B cell (primary cell): ENCODE results near the gene PRKN.

ENCODE experiments used
- CTCF ChIP-seq: fragments of 200-600 bp; IDR thresholded peaks from one replicate; pipeline ENCODE4 v1.8.0; 2022; ENCODE audit warnings: antibody characterized with exemption, mild to moderate bottlenecking
- EZH2 ChIP-seq: IDR thresholded peaks from 2 replicates; pipeline ENCODE4 v1.6.1; 2012; ENCODE audit warnings: borderline replicate concordance, low read depth, mild to moderate bottlenecking, moderate library complexity, low read length; ENCODE audit not compliant: insufficient read depth, poor library complexity, severe bottlenecking

GRCh38 chr6:161963181-161963580 lies 764.4 kb downstream of the PRKN start:
- TF ChIP-seq CTCF (no peak), EZH2 (no peak)
